GM13977 (cell line): ENCODE data around the gene IGFLR1.

Experiments used
- DNase-seq: peaks from one replicate; pipeline ENCODE4 v3.0.0; 2012; ENCODE audit warnings: low spot score
- in situ Hi-C: fragments of 300-500 bp; cut with MboI; formaldehyde crosslinking; loops from one replicate; pipeline ENCODE4 v1.12.0; 2022; ENCODE audit warnings: low sequenced_read_pairs, low pct_unique_long_range_greater_than_20kb, mixed read lengths, inconsistent platforms; ENCODE audit not compliant: unreplicated experiment
- TF ChIP-seq, protein P1 (sequence below): IDR thresholded peaks from 2 replicates; pipeline ENCODE4 v1.5.1; 2012; ENCODE audit warnings: mild to moderate bottlenecking, control low read depth; ENCODE audit not compliant: insufficient read depth; ENCODE audit errors: extremely low read depth, missing control alignments

Gene IGFLR1

DNA sequence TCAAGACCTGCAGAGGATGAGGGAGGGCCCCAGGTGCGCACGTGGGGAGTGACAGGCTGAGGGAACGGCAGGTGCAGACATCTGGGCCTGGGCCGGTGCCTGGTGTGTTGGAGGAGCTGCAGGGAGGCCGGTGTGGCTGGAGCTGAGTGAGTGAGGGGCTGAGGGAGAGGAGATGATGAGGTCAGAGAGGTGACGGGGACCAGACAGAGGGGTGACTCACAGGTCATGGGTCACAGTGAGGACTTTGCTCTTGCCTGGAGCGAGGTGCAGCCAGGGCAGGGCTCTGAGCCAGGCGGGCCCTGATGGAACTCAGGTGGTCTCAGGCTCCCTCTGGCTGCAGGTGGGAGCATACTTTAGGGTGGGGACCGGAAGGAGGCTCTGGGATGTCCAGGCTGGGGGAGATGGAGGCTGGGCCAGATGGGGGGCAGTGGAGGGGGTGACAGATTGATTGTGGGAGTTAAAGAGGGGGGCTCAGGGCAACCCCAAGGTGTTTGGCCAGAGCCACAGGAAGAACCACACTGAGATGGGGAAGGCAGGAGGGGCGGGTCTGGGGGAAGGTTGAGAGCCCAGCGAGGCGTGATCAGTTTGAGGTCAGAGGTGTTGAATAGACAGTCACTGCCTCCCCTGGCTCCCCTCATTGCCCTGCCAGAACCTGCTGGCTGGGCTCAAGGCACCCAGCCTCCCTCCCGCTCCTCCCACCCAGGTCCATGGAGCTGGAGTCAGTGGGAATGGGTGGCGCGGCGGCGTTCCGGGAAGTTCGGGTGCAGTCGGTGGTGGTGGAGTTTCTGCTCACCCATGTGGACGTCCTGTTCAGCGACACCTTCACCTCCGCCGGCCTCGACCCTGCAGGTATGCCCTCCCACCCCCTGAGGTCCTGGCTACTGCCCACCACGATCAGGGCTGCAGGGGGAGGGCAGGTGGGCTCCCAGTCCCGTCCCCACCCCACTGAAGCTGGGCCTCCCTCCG, 41.5 kb upstream of the IGFLR1 start:
- TF ChIP-seq, protein P1, sequence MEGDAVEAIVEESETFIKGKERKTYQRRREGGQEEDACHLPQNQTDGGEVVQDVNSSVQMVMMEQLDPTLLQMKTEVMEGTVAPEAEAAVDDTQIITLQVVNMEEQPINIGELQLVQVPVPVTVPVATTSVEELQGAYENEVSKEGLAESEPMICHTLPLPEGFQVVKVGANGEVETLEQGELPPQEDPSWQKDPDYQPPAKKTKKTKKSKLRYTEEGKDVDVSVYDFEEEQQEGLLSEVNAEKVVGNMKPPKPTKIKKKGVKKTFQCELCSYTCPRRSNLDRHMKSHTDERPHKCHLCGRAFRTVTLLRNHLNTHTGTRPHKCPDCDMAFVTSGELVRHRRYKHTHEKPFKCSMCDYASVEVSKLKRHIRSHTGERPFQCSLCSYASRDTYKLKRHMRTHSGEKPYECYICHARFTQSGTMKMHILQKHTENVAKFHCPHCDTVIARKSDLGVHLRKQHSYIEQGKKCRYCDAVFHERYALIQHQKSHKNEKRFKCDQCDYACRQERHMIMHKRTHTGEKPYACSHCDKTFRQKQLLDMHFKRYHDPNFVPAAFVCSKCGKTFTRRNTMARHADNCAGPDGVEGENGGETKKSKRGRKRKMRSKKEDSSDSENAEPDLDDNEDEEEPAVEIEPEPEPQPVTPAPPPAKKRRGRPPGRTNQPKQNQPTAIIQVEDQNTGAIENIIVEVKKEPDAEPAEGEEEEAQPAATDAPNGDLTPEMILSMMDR = no peak
- DNase-seq = no peak
- in situ Hi-C loops = no loop called here

DNA sequence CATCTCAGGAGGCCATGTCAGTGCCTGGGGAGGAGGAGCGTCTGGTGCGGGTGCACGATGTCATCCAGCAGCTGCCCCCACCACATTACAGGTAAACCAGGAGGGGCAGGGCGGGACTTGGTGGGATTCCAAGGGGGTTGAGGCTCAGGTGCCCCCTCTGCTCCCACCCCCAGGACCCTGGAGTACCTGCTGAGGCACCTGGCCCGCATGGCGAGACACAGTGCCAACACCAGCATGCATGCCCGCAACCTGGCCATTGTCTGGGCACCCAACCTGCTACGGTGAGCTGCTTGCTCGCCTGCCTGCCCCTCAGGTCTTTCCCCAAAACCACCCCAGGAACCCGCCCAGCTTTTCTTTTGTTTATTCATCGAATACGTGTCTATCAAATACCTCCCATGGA, 40.3 kb upstream of the IGFLR1 start:
- TF ChIP-seq, protein P1 = no peak
- no peak for DNase-seq
- in situ Hi-C loops = no loop called here

- in situ Hi-C loops = no loop called here
- no peak for DNase-seq
- TF ChIP-seq, protein P1 = no peak
These were observed 39.4 kb upstream of the IGFLR1 start for GRCh38 chr19:35781650-35782049.

DNA sequence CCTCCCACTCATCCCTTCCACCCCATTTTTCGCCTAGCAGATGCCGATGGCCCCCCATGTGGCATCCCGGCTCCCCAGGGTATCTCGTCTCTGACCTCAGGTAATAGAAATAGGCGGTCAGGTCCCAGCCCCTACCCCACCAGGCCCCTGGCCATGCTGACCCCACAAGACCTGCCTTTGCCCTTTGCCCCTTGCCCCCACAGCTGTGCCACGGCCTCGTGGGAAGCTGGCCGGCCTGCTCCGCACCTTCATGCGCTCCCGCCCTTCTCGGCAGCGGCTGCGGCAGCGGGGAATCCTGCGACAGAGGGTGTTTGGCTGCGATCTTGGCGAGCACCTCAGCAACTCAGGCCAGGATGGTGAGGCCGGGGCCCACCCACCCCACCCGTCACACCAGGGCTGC, 38.5 kb upstream of the IGFLR1 start:
- TF ChIP-seq, protein P1 = no peak
- in situ Hi-C loops = no loop called here
- no peak for DNase-seq

- DNase-seq = no peak
- in situ Hi-C loops = no loop called here
- TF ChIP-seq, protein P1 = no peak
These were observed 37.8 kb upstream of the IGFLR1 start for GRCh38 chr19:35780058-35780457.

GRCh38 chr19:35779033-35779432, 36.8 kb upstream of the IGFLR1 start:
- DNase-seq = no peak
- in situ Hi-C loops = no loop called here
- TF ChIP-seq, protein P1 = no peak
